Parathyroid adenoma (tissue), 2 donors: ENCODE results near the gene MEX3C.

Experiments used
- H2AFZ ChIP-seq: fragments of 300-600 bp; sonication (generic); one replicate; pipeline ENCODE4 v1.7.0; 2017; ENCODE audit warnings: antibody characterized with exemption, mild to moderate bottlenecking
- H3K27ac ChIP-seq: fragments of 300-600 bp; sonication (generic); one replicate; pipeline ENCODE4 v1.7.0; 2017
- H3K27me3 ChIP-seq: fragments of 300-600 bp; sonication (generic); one replicate; pipeline ENCODE4 v1.7.0; 2017; ENCODE audit warnings: low read length; ENCODE audit not compliant: control insufficient read depth, insufficient read depth
- H3K36me3 ChIP-seq: fragments of 300-600 bp; sonication (generic); one replicate; pipeline ENCODE4 v1.7.0; 2017; ENCODE audit warnings: low read length; ENCODE audit not compliant: control insufficient read depth, insufficient read depth
- H3K4me1 ChIP-seq: fragments of 300-600 bp; sonication (generic); one replicate; pipeline ENCODE4 v1.7.0; 2017; ENCODE audit warnings: control low read depth
- H3K4me2 ChIP-seq: fragments of 300-600 bp; sonication (generic); one replicate; pipeline ENCODE4 v1.7.0; 2017; ENCODE audit warnings: low read length
- H3K4me3 ChIP-seq: fragments of 300-600 bp; sonication (generic); one replicate; pipeline ENCODE4 v1.7.0; 2017; ENCODE audit warnings: low read depth, low read length
- H3K79me2 ChIP-seq: fragments of 300-600 bp; sonication (generic); one replicate; pipeline ENCODE4 v1.7.0; 2017; ENCODE audit warnings: control low read depth
- H3K9ac ChIP-seq: fragments of 300-600 bp; sonication (generic); one replicate; pipeline ENCODE4 v1.7.0; 2017; ENCODE audit warnings: mild to moderate bottlenecking
- H3K9me3 ChIP-seq: fragments of 300-600 bp; sonication (generic); one replicate; pipeline ENCODE4 v1.7.0; 2017; ENCODE audit warnings: low read length; ENCODE audit not compliant: control insufficient read depth
- TF ChIP-seq, protein P1 (sequence below): fragments of 300-600 bp; sonication (generic); IDR thresholded peaks from one replicate; pipeline ENCODE4 v1.7.0; 2017; ENCODE audit warnings: antibody characterized with exemption, mild to moderate bottlenecking
- donor health status: primary hyperparathyroidism.

Gene MEX3C

DNA sequence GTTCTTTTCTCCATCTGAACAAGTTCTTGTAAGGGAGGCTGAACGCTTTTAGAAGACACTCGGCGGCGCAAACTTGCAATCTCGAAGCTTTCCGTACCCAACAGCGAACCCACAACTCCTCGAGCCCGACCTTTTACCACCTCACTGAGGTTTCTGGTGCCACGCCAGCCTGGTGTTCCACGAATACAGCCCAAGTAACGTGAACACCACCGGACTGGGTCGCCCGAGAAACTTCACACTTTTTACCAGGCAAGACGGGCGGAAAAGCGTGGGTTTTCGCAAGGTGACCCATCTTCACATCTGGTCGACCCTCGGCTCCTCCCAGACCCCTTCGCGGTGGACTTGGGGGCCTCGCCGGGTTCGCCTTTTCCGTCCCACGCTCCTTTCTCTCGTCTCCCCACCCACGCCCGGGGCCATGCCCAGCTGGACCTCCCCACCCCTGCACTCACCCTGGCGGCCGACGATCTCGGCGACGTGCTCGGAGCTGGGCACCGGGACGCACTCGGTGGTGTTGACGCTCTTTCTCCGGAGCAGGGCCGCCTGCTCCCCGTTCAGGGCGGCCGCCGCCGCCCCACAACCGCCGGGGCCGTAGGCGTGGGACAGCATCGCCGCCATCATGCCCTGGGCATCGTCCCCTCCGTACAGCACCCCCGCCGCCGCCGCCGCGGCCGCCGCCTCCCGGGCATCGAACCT, 1.2 kb downstream of the MEX3C start:
- peaks cover 16% of the 10 kb centered on the region for H3K4me1 ChIP-seq
- TF ChIP-seq, protein P1, sequence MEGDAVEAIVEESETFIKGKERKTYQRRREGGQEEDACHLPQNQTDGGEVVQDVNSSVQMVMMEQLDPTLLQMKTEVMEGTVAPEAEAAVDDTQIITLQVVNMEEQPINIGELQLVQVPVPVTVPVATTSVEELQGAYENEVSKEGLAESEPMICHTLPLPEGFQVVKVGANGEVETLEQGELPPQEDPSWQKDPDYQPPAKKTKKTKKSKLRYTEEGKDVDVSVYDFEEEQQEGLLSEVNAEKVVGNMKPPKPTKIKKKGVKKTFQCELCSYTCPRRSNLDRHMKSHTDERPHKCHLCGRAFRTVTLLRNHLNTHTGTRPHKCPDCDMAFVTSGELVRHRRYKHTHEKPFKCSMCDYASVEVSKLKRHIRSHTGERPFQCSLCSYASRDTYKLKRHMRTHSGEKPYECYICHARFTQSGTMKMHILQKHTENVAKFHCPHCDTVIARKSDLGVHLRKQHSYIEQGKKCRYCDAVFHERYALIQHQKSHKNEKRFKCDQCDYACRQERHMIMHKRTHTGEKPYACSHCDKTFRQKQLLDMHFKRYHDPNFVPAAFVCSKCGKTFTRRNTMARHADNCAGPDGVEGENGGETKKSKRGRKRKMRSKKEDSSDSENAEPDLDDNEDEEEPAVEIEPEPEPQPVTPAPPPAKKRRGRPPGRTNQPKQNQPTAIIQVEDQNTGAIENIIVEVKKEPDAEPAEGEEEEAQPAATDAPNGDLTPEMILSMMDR: no peak
- H3K36me3 ChIP-seq: no peaks in the 10 kb centered on the region
- H2AFZ ChIP-seq: peak overlapping the region; percentile 82
- peak overlapping the region; percentile 92 for H3K27ac ChIP-seq
- H3K9ac ChIP-seq: peak overlapping the region; percentile 90
- no peaks in the 10 kb centered on the region for H3K9me3 ChIP-seq
- H3K4me2 ChIP-seq: peak overlapping the region; percentile 89
- peak overlapping the region; percentile 82 for H3K4me3 ChIP-seq
- H3K79me2 ChIP-seq: peaks cover 21% of the 10 kb centered on the region
- H3K27me3 ChIP-seq: no peaks in the 10 kb centered on the region

- Histone ChIP-seq H3K79me2 (peaks cover 23% of the 10 kb centered on the region), H3K4me1 (peaks cover 19% of the 10 kb centered on the region), H3K36me3 (no peaks in the 10 kb centered on the region), H3K4me3 (peak overlapping the region; percentile 82), H3K27ac (peak overlapping the region; percentile 92), H2AFZ (peak overlapping the region; percentile 82), H3K9ac (peak overlapping the region; percentile 90), H3K4me2 (peak overlapping the region; percentile 89), H3K27me3 (no peaks in the 10 kb centered on the region), H3K9me3 (no peaks in the 10 kb centered on the region)
- TF ChIP-seq, protein P1: no peak
Observed at GRCh38 chr18:51195451-51196117, 1.9 kb downstream of the MEX3C start.

DNA sequence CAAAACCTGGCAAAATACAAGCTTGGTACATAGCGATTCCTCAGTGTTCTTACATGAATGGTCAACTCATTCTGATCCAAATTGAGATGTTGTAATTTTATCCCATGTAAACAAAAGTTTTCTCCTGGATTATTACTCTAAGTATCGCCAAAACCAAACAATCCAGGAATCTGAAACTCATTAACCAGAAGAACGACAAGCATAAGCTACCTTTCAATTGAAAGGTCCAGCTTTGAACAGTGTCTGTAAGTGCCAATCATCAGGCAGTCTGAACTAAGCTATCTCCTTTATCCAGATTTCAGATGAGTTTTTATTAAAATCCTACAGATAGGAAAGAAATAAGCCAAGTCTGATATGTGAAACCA, 2.4 kb downstream of the MEX3C start:
- peaks cover 21% of the 10 kb centered on the region for H3K4me1 ChIP-seq
- peaks cover 28% of the 10 kb centered on the region for H3K79me2 ChIP-seq
- no peaks in the 10 kb centered on the region for H3K36me3 ChIP-seq
- peak overlapping the region; percentile 92 for H3K27ac ChIP-seq
- peak overlapping the region; percentile 89 for H3K4me2 ChIP-seq
- no peaks in the 10 kb centered on the region for H3K9me3 ChIP-seq
- no peak overlapping the region for H2AFZ ChIP-seq
- H3K27me3 ChIP-seq: no peaks in the 10 kb centered on the region
- TF ChIP-seq, protein P1: no peak
- H3K9ac ChIP-seq: no peak overlapping the region
- peak overlapping the region; percentile 82 for H3K4me3 ChIP-seq

DNA sequence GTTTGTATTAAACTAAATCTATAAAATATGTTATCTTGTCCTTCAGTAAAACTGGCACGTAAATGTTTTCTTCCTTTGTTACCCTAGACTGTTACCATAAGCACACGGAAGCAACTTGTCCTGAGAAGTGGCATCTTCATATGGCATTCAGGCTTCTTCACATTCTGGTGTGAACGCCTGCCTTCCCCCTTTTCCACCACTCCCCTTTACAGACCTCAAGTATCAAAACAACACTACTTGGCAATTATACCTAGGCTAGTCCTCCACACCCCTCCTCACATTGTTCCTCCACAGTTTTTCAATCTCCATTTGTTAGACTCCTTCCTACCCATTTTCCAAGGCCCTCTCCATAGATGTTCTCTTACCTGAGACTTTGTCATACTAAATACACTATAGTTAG, 2.9 kb downstream of the MEX3C start:
- no peaks in the 10 kb centered on the region for H3K36me3 ChIP-seq
- peak overlapping the region; percentile 82 for H3K4me3 ChIP-seq
- H3K9me3 ChIP-seq: no peaks in the 10 kb centered on the region
- H3K9ac ChIP-seq: no peak overlapping the region
- H3K4me2 ChIP-seq: peak overlapping the region; percentile 89
- TF ChIP-seq, protein P1: no peak
- peak overlapping the region; percentile 92 for H3K27ac ChIP-seq
- H3K4me1 ChIP-seq: peaks cover 21% of the 10 kb centered on the region
- no peaks in the 10 kb centered on the region for H3K27me3 ChIP-seq
- H2AFZ ChIP-seq: no peak overlapping the region
- H3K79me2 ChIP-seq: peaks cover 30% of the 10 kb centered on the region
